Erythroblast (primary cell): ENCODE results near the gene AJM1.

Source experiments
- GATA1 ChIP-seq: IDR thresholded peaks from 2 replicates; pipeline ENCODE4 v1.6.1; 2011; ENCODE audit warnings: low read depth, mild to moderate bottlenecking, control low read depth, low read length, moderate library complexity
- POLR2A ChIP-seq: IDR thresholded peaks from 2 replicates; pipeline ENCODE4 v1.6.1; 2011; ENCODE audit warnings: mild to moderate bottlenecking, low read length

- TF ChIP-seq POLR2A, result no peak
- no peak for TF ChIP-seq GATA1
Measured at GRCh38 chr9:136845465-136846260, 3.4 kb downstream of the AJM1 start.
